A549 (cell line): ENCODE measurements around the gene PCDHA7. TPM values are rescaled to one million over a fixed set of nuclear protein-coding genes. Genes with fewer than 3 reads are reported as not detected.
A peak's percentile ranks its signal among the peaks of the same experiment; 100 is the strongest.
"Not testable (repeated sequence)": the region's sequence is repeated elsewhere in the genome, so short reads cannot be mapped to it uniquely, and the experiment has no call there.

Experiments used
- ATAC-seq, 2 experiments: fragments of 200-7000 bp in 1 of 2; fragments of >200 bp in 1 of 2; cut with Nextera tagmentation in 1 of 2; cut with Tn5 transposase in 1 of 2; 3 replicates each; pipeline versions ENCODE4 v1.8.0 to v1.9.1; 2018 to 2020; ENCODE audit warnings: mild to moderate bottlenecking in 1 of 2, moderate library complexity in 1 of 2
- CTCF ChIA-PET: fragments of 300-600 bp; sonication (Branson Sonifier 250); formaldehyde crosslinking; extraction: SDS; loops from one replicate; lab custom pipeline; 2021; ENCODE audit warnings: antibody characterized with exemption, inconsistent platforms; lab: Yijun Ruan, JAX
- POLR2A ChIA-PET: fragments of 350-600 bp; formaldehyde crosslinking; extraction: SDS; loops from one replicate; lab custom pipeline; 2021; ENCODE audit warnings: antibody characterized with exemption, inconsistent platforms; lab: Yijun Ruan, JAX
- DNase-seq, 2 experiments: peaks; one replicate each; pipeline versions ENCODE4 v3.0.0 to v3.0.0-alpha.2; 2011 to 2016; ENCODE audit warnings: low read depth in 1 of 2, low spot score in 1 of 2
- FAIRE-seq: peaks from 2 replicates; lab custom pipeline; 2011; peaks lifted over from hg19 to GRCh38; lab: Jason Lieb, UNC
- H3K27ac ChIP-seq, 2 experiments: fragments of >200 bp; sonication (Bioruptor Twin); formaldehyde crosslinking; 3 replicates each; pipeline ENCODE4 v1.5.1; 2016 to 2017
- H3K4me1 ChIP-seq: fragments of >200 bp; sonication (Bioruptor Twin); formaldehyde crosslinking; 3 replicates; pipeline ENCODE4 v1.6.1; 2016
- H3K4me2 ChIP-seq: fragments of >200 bp; sonication (Bioruptor Twin); formaldehyde crosslinking; 3 replicates; pipeline ENCODE4 v1.6.1; 2016
- H3K4me3 ChIP-seq: fragments of >200 bp; sonication (Bioruptor Twin); formaldehyde crosslinking; 3 replicates; pipeline ENCODE4 v1.5.1; 2016
- H3K9me3 ChIP-seq: fragments of >200 bp; sonication (Bioruptor Twin); formaldehyde crosslinking; 3 replicates; pipeline ENCODE4 v1.6.1; 2016
- CEBPB ChIP-seq, 2 experiments: fragments of >200 bp in 1 of 2; sonication (Bioruptor Twin) in 1 of 2; formaldehyde crosslinking in 1 of 2; IDR thresholded peaks; 2 replicates each; pipeline ENCODE4 v1.6.1; 2012 to 2016
- CHD2 ChIP-seq: fragments of 150-350 bp; IDR thresholded peaks from 2 replicates; pipeline ENCODE4 v1.6.1; 2014; ENCODE audit warnings: low read length; ENCODE audit not compliant: partially characterized antibody
- EHF ChIP-seq: fragments of 250-450 bp; sonication (Bioruptor Pico); IDR thresholded peaks from 2 replicates; pipeline ENCODE4 v1.5.0; 2020; ENCODE audit warnings: mild to moderate bottlenecking
- EP300 ChIP-seq, 2 experiments: fragments of >200 bp; sonication (Bioruptor Twin); formaldehyde crosslinking; IDR thresholded peaks; 2 replicates in 1 of 2; 3 replicates in 1 of 2; pipeline ENCODE4 v1.6.1; 2016 to 2017
- FOSL2 ChIP-seq, 2 experiments: fragments of 450-650 bp in 1 of 2; fragments of >200 bp in 1 of 2; sonication (Bioruptor Twin) in 1 of 2; formaldehyde crosslinking; IDR thresholded peaks; 2 replicates each; pipeline versions ENCODE4 v1.5.0 to v1.6.1; 2016 to 2020; ENCODE audit warnings: mild to moderate bottlenecking in 1 of 2, moderate library complexity in 1 of 2
- GATA3 ChIP-seq: IDR thresholded peaks from 2 replicates; pipeline ENCODE4 v1.6.1; 2012; ENCODE audit warnings: borderline replicate concordance
- HOXB13 ChIP-seq: fragments of 250-450 bp; sonication (Bioruptor Pico); IDR thresholded peaks from 2 replicates; pipeline ENCODE4 v1.5.0; 2020; ENCODE audit warnings: low read depth, mild to moderate bottlenecking, moderate library complexity
- JUN ChIP-seq, 2 experiments: fragments of >200 bp; sonication (Bioruptor Twin); formaldehyde crosslinking; IDR thresholded peaks; 2 replicates in 1 of 2; 3 replicates in 1 of 2; pipeline ENCODE4 v1.6.1; 2016 to 2017
- JUNB ChIP-seq: fragments of >200 bp; sonication (Bioruptor Twin); formaldehyde crosslinking; IDR thresholded peaks from 2 replicates; pipeline ENCODE4 v1.6.1; 2016
- KDM1A ChIP-seq: fragments of 200-600 bp; sonication (generic); IDR thresholded peaks from 2 replicates; pipeline ENCODE4 v1.6.1; 2016; ENCODE audit warnings: low read depth, mild to moderate bottlenecking
- MAFK ChIP-seq: fragments of 450-650 bp; IDR thresholded peaks from 2 replicates; pipeline ENCODE4 v1.6.1; 2014; ENCODE audit not compliant: partially characterized antibody
- MYC ChIP-seq: IDR thresholded peaks from 2 replicates; pipeline ENCODE4 v1.6.1; 2012; ENCODE audit warnings: mild to moderate bottlenecking, inconsistent platforms, low read length, improper control_type of control experiment, borderline replicate concordance
- NFE2L2 ChIP-seq: fragments of 150-350 bp; conservative IDR thresholded peaks from 2 replicates; pipeline ENCODE4 v1.6.1; 2014; ENCODE audit warnings: low read length
- NPAS2 ChIP-seq: fragments of 250-450 bp; sonication (Bioruptor Pico); IDR thresholded peaks from 2 replicates; pipeline ENCODE4 v1.8.0; 2022; ENCODE audit warnings: mild to moderate bottlenecking, moderate library complexity, borderline replicate concordance
- POLR2A ChIP-seq: IDR thresholded peaks from 2 replicates; pipeline ENCODE4 v1.6.1; 2012; ENCODE audit warnings: mild to moderate bottlenecking, low read length
- RAD21 ChIP-seq, 2 experiments: fragments of >200 bp in 1 of 2; sonication (Bioruptor Twin) in 1 of 2; formaldehyde crosslinking in 1 of 2; IDR thresholded peaks in 1 of 2; conservative IDR thresholded peaks in 1 of 2; 2 replicates in 1 of 2; 3 replicates in 1 of 2; pipeline ENCODE4 v1.6.1; 2012 to 2018; ENCODE audit warnings: inconsistent platforms in 1 of 2
- RNF2 ChIP-seq: fragments of 200-600 bp; sonication (generic); IDR thresholded peaks from 2 replicates; pipeline ENCODE4 v1.6.1; 2016; ENCODE audit warnings: low read depth, mild to moderate bottlenecking, antibody characterized with exemption, moderate library complexity, borderline replicate concordance
- SMC3 ChIP-seq: fragments of >200 bp; sonication (Bioruptor Twin); formaldehyde crosslinking; IDR thresholded peaks from 3 replicates; pipeline ENCODE4 v1.6.1; 2018; ENCODE audit warnings: inconsistent platforms
- TFCP2L1 ChIP-seq: fragments of 250-450 bp; sonication (Bioruptor Pico); IDR thresholded peaks from 2 replicates; pipeline ENCODE4 v1.5.0; 2021; ENCODE audit warnings: mild to moderate bottlenecking
- ZC3H11A ChIP-seq: fragments of 450-650 bp; IDR thresholded peaks from 2 replicates; pipeline ENCODE4 v1.6.1; 2014; ENCODE audit warnings: antibody characterized with exemption, mild to moderate bottlenecking
- ZFP36 ChIP-seq: fragments of 450-650 bp; IDR thresholded peaks from 2 replicates; pipeline ENCODE4 v1.6.1; 2014; ENCODE audit warnings: borderline replicate concordance; ENCODE audit not compliant: partially characterized antibody
- WGBS: methylation state at CpG from one replicate; pipeline ENCODE4 v1.1.6; 2017; ENCODE audit errors: missing lambda C conversion rate; 5-methylcytosine and 5-hydroxymethylcytosine counted together
- polyA plus RNA-seq, 4 experiments: library from polyadenylated mRNA; depleted of rRNA in 3 of 4; stranded (reverse); fragments of >200 nt; fragmentation: RNase III in 1 of 4; extraction: RNeasy Plus Mini Kit Qiagen cat#74134 plus additional on column Dnase treatment in 1 of 4; gene quantifications; 2 replicates in 3 of 4; 3 replicates in 1 of 4; pipeline ENCODE4 v1.2.3, GENCODE V29; 2011 to 2017
- TF ChIP-seq, protein P1 (sequence below): IDR thresholded peaks from 2 replicates; pipeline ENCODE4 v1.6.1; 2012; ENCODE audit warnings: low read depth, borderline replicate concordance
- TF ChIP-seq, protein P2 (sequence below): IDR thresholded peaks from 2 replicates; pipeline ENCODE4 v1.6.1; 2012
- TF ChIP-seq, protein P3 (sequence below): fragments of >200 bp; sonication (Bioruptor Twin); formaldehyde crosslinking; IDR thresholded peaks from 3 replicates; pipeline ENCODE4 v1.5.1; 2016

PCDHA7 gene
- polyA plus RNA-seq, 2 of the 4 experiments (the other 2 are of a cell fraction): 0.14 to 0.23 TPM

DNA sequence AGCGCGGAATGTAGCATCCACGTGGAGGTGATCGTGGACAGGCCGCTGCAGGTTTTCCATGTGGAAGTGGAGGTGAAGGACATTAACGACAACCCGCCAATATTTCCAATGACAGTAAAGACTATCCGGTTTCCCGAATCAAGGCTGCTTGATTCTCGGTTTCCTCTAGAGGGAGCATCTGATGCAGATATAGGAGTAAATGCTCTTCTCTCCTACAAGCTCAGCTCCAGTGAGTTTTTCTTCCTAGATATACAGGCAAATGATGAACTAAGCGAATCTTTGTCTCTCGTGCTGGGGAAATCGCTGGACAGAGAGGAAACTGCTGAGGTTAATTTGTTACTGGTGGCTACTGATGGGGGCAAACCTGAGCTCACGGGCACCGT is 38.8 kb upstream of the PCDHA7 start:
- Histone ChIP-seq H3K4me1 (no peaks in the 10 kb centered on the region), H3K27ac (no peak overlapping the region), H3K9me3 (peaks cover 33% of the 10 kb centered on the region), H3K4me3 (peak overlapping the region; percentile 38), H3K4me2 (peak overlapping the region; percentile 51)
- whole genome bisulfite sequencing: 37% methylated on average over 15 of the region's 15 CpGs
- TF ChIP-seq CEBPB (IDR thresholded peaks at IDR 0.05): no peak
- TF ChIP-seq JUNB: no peak
- TF ChIP-seq SMC3: no peak
- TF ChIP-seq RNF2: no peak
- no peak for FAIRE-seq
- peak; percentile 41 to 51 for DNase-seq
- peak; percentile 85 to 93; a peak in 5 of 6 replicates for ATAC-seq
- ChIA-PET POLR2A (no interaction called here), CTCF (interaction anchor here (0.6 to 4.9 kb wide), 8 partner anchors 9 to 1561 kb away, joined by 3 to 28 read pairs (median 4); partner anchors contain the start of genes PCDHA1, PCDHA11, PCDHA4 and PCDHA5)

DNA sequence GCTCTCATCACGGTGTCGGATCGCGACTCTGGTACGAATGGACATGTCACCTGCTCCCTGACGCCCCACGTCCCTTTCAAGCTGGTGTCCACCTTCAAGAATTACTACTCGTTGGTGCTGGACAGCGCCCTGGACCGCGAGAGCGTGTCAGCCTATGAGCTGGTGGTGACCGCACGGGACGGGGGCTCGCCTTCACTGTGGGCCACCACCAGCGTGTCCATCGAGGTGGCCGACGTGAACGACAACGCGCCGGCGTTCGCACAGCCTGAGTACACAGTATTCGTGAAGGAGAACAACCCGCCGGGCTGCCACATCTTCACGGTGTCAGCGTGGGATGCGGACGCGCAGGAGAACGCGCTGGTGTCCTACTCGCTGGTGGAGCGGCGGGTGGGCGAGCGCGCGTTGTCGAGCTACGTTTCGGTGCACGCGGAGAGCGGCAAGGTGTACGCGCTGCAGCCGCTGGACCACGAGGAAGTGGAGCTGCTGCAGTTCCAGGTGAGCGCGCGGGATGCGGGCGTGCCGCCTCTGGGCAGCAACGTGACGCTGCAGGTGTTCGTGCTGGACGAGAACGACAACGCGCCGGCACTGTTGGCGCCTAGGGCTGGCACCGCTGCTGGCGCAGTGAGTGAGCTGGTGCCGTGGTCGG is 37.9 kb upstream of the PCDHA7 start:
- CTCF ChIA-PET: interaction anchor here (1.5 to 4.9 kb wide), 4 partner anchors 11 to 26 kb away, joined by 4 to 28 read pairs (median 7); partner anchors contain the start of genes PCDHA4 and PCDHA5
- POLR2A ChIA-PET, H3K4me1 ChIP-seq, H3K4me3 ChIP-seq, H3K27ac ChIP-seq, FAIRE-seq, H3K4me2 ChIP-seq, ATAC-seq, DNase-seq: not testable (repeated sequence)
- 83% methylated on average over 65 of the region's 72 CpGs for WGBS
- peaks cover 37% of the 10 kb centered on the region for H3K9me3 ChIP-seq

DNA sequence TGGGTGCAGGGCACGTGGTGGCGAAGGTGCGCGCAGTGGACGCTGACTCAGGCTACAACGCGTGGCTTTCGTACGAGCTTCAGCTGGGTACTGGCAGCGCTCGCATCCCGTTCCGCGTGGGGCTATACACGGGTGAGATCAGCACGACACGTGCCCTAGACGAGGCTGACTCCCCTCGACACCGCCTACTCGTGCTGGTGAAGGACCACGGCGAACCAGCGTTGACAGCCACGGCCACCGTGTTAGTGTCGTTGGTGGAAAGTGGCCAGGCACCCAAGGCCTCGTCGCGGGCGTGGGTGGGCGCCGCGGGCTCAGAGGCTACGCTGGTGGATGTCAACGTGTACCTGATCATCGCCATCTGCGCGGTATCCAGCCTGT is 37.4 kb upstream of the PCDHA7 start:
- Histone ChIP-seq H3K9me3 (peaks cover 40% of the 10 kb centered on the region), H3K27ac (no peak overlapping the region), H3K4me1 (no peaks in the 10 kb centered on the region), H3K4me2 (no peak overlapping the region), H3K4me3 (no peak overlapping the region)
- no peak for FAIRE-seq
- ChIA-PET POLR2A (no interaction called here), CTCF (interaction anchor here (1.7 to 4.9 kb wide), 2 partner anchors 11 to 20 kb away, joined by 4 to 28 read pairs; partner anchors contain the start of gene PCDHA4)
- no peak for DNase-seq
- no peak for ATAC-seq
- TF ChIP-seq MYC: no peak
- 83% methylated on average over 32 of the region's 39 CpGs for WGBS

DNA sequence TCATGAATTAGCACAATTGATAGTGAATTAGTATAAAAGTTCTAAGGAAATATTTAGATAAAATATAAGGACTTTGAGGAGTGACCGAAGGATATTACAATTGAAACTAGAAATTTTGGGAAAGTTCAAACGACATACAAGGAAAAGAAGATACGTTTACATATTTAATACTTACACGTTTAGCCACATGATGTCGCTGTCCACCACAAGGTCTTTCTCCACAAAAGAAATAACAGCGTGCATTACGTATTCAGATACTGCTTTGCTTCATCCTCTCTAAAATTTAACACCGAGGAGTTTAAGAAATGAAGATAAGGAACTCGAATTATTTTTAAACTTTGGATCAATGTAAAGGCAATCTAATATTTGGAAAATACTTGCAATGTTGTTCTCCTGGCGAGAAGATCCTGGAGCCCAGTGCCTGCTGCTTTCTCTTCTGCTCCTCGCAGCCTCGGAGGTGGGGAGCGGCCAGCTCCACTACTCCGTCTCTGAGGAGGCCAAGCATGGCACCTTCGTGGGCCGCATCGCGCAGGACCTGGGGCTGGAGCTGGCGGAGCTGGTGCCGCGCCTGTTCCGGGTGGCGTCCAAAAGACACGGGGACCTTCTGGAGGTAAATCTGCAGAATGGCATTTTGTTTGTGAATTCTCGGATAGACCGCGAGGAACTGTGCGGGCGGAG is 33.1 kb upstream of the PCDHA7 start, which contains the start of gene PCDHA3:
TSS of gene PCDHA3 (plus strand) at position 242 of the 678 bp plus-strand sequence.
- Histone ChIP-seq H3K27ac (peak within 1 kb of the TSS; percentile 29 to 74; a peak in 5 of 6 replicates), H3K4me2 (peak within 1 kb of the TSS; percentile 66), H3K4me3 (peak within 1 kb of the TSS; percentile 49), H3K9me3 (peaks cover 32% of the 10 kb centered on the region), H3K4me1 (no peaks in the 10 kb centered on the region)
- DNase-seq (peak; percentile 22 to 74), ATAC-seq (peak; percentile 80 to 89; a peak in 5 of 6 replicates), FAIRE-seq (peak; percentile 68)
- WGBS: 29% methylated on average over 27 of the region's 29 CpGs
- CTCF ChIA-PET: interaction anchor here (0.6 to 3.1 kb wide), 10 partner anchors 14 to 268 kb away, joined by 3 to 16 read pairs (median 4); partner anchors contain the start of genes PCDHA12 and PCDHA5
- TF ChIP-seq NPAS2: no peak
- no peak for TF ChIP-seq EHF
- no peak for TF ChIP-seq EP300 (IDR thresholded peaks at IDR 0.05)
- TF ChIP-seq ZFP36: no peak
- no peak for TF ChIP-seq NFE2L2
- no peak for TF ChIP-seq ZC3H11A
- TF ChIP-seq FOSL2 (IDR thresholded peaks at IDR 0.05): no peak
- TF ChIP-seq FOSL2 (CRISPR knock-in tag; IDR thresholded peaks at IDR 0.05): no peak
- TF ChIP-seq MAFK: peak; percentile 40
- no peak for TF ChIP-seq SMC3
- TF ChIP-seq, protein P1, sequence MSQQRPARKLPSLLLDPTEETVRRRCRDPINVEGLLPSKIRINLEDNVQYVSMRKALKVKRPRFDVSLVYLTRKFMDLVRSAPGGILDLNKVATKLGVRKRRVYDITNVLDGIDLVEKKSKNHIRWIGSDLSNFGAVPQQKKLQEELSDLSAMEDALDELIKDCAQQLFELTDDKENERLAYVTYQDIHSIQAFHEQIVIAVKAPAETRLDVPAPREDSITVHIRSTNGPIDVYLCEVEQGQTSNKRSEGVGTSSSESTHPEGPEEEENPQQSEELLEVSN: no peak
- TF ChIP-seq, protein P2, sequence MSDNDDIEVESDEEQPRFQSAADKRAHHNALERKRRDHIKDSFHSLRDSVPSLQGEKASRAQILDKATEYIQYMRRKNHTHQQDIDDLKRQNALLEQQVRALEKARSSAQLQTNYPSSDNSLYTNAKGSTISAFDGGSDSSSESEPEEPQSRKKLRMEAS: peak; percentile 47; the same call in 1 of the 2 replicates
- no peak for TF ChIP-seq HOXB13 (CRISPR knock-in tag)
- TF ChIP-seq RAD21 (conservative IDR thresholded peaks at IDR 0.05 in 1 of 2, IDR thresholded peaks at IDR 0.05 in 1 of 2): peak; percentile 29 to 32; a peak in 3 of 5 replicates
- TF ChIP-seq, protein P3, sequence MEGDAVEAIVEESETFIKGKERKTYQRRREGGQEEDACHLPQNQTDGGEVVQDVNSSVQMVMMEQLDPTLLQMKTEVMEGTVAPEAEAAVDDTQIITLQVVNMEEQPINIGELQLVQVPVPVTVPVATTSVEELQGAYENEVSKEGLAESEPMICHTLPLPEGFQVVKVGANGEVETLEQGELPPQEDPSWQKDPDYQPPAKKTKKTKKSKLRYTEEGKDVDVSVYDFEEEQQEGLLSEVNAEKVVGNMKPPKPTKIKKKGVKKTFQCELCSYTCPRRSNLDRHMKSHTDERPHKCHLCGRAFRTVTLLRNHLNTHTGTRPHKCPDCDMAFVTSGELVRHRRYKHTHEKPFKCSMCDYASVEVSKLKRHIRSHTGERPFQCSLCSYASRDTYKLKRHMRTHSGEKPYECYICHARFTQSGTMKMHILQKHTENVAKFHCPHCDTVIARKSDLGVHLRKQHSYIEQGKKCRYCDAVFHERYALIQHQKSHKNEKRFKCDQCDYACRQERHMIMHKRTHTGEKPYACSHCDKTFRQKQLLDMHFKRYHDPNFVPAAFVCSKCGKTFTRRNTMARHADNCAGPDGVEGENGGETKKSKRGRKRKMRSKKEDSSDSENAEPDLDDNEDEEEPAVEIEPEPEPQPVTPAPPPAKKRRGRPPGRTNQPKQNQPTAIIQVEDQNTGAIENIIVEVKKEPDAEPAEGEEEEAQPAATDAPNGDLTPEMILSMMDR: peak; percentile 61
- TF ChIP-seq GATA3: no peak
- no peak for TF ChIP-seq JUN (IDR thresholded peaks at IDR 0.05)
- TF ChIP-seq KDM1A: no peak
- TF ChIP-seq POLR2A: no peak
- TF ChIP-seq TFCP2L1 (CRISPR knock-in tag): no peak
- TF ChIP-seq CHD2: no peak
- POLR2A ChIA-PET: no interaction called here
